H54 (cell line): Measurements from ENCODE around the gene SORCS2.

Experiments
- DNase-seq: peaks from one replicate; pipeline ENCODE4 v3.0.0; 2011; ENCODE audit warnings: low spot score, mixed read lengths; ENCODE audit not compliant: insufficient read length
- FAIRE-seq: peaks from 3 replicates; lab custom pipeline; 2011; peaks lifted over from hg19 to GRCh38; lab: Jason Lieb, UNC
- POLR2A ChIP-seq: IDR thresholded peaks from 2 replicates; pipeline ENCODE4 v1.6.1; 2011; ENCODE audit warnings: low read depth, mild to moderate bottlenecking, low read length

SORCS2 gene

DNA sequence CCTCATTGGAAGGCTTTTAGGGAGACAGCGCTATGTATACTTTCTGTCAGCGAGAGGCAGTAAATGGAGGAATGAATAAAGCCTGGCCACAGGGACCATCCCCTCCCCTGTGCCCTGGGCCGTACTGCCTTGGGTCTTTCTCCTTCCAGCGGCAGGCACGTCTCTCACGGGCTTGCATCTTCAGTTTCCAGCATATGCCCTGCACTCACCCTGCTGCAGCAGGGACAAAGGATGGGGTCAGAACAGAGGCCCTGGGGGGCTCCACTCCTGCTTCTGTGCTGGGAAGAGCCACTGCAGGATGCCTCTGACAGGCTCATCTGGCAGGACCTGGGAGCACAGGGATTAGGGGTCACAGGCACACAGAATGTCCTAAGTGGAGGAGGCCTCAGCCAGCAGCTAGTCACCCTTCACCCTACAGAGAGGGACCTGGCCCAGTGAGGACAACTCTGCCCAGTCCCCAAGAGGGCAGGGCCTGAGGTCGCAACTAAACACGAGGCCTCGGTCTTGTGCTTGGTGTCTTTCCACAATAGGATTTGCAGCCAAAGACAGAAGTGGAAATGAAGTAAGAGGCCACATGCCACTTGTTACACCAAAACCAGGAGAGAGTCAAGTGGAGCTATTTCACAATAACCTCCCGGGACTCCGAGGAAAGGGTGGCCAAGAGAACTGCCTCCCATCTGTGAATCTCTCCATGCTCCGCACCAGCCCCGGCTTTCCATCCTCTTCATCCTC lies 596.5 kb downstream of the SORCS2 start:
- DNase-seq, result no peak
- FAIRE-seq, result no peak
- TF ChIP-seq POLR2A, result no peak

DNA sequence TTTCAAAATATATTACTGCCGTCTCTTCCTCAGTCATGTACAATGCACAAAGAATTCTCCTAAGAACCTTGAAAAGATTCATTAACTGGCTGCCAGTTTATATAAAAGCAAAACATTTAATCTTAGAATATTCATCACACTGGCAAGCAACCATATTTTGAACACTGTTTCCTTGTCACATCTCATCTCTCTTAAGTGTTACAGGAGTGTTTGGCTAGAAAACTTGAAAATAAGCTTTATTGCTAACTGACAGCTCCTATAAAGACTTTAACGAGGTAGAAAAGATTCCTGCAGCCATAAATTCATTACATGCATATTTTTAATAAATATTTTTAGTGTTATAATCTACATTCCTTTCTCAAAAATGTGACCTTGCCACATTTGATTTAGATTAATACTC lies 597.7 kb downstream of the SORCS2 start:
- FAIRE-seq, result no peak
- no peak for DNase-seq
- no peak for TF ChIP-seq POLR2A

DNA sequence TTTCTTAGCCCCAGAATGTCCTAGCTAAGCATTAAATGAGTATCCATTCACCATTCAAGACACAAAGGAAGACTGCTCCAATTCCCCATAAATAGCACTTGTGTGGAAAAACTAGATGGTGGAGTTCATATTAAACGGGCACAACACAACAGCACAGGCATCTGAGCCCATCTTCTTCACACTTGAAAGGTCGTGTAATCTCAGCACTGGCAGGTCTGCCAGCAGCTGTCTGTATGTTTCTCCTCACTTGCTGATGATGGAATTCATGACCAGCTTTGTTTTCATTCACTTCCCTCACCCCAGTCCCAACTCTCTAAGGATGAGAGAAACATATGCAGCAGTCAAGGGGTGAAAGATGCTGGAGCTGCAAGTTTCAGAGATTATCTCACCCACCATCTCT lies 598.7 kb downstream of the SORCS2 start:
- FAIRE-seq, result no peak

More for the DNA sequence above, 598.7 kb downstream of the SORCS2 start:
- TF ChIP-seq POLR2A, result no peak
- DNase-seq, result no peak
